Heart left ventricle (tissue), 13 donors: ENCODE data around the gene RHOJ.

Experiments used
- POLR2A ChIP-seq, 2 donors: fragments of 450-650 bp; IDR thresholded peaks; one replicate each; pipeline ENCODE4 v1.6.1; 2017; ENCODE audit warnings: antibody characterized with exemption in 2 of 2, mild to moderate bottlenecking in 2 of 2, moderate library complexity in 2 of 2
- TF ChIP-seq, protein P1 (sequence below), 12 donors: fragments of 200-600 bp; sonication (generic) in 4 of 12; IDR thresholded peaks; one replicate each; pipeline versions ENCODE4 v1.5.0 to v1.8.0; 2018 to 2022; ENCODE audit warnings: antibody characterized with exemption in 12 of 12, mild to moderate bottlenecking in 5 of 12
- donor health status: ischemic (EF 13 %, LVEDD 7.1; RV severe dilation, severe dysfunction).
- donor health status: DM: no; HTN: yes; CAD: no.
- donor health status: DM: no; HTN: no; CAD: no.
- donor health status: ischemic (EF 25% LVEDD 6.9; RV normal size, moderate dysfunction).
- donor health status: ischemic (EF 25% LVEDD 5.7; RV mildly dilated, moderate dysfunction).
- donor health status: ischemic (EF 35%, LVEDD 5.7; RV mildly dilated, moderate dysfunction).
- donor health status: nonischemic (EF 11% LVEDD 7.7; RV severe dilation, severe dysfunction).
- donor health status: DM: yes; HTN: yes; CAD: no.
- donor health status: PGD.
- donor health status: ischemic (EF 29% LVEDD 5.4; RV normal size, mild dysfunction).
- donor health status: nonischemic (EF 23%, LVEDD 6.1; RV moderate dilation, normal function).

DNA sequence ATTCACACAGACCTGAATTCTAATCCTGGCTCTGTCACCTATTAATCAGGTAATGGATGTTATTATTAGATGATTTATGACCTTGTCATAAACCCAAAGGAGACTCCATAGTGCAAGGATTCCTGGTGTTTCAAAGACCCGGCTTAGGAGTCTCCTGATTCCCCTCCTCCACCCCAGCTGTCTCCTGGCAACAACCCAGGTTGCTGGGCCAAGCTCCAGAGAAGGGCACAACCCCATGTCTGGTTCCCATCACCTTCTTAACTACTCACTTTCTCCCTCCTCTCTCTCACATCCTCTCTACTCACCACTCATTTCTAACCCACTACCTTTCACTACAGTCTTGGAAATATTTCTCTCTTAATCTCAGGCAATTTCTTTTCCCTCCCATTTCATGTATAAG lies 41.6 kb downstream of the RHOJ start:
- TF ChIP-seq POLR2A (IDR thresholded peaks at IDR 0.05) = no peak
- TF ChIP-seq, protein P1, sequence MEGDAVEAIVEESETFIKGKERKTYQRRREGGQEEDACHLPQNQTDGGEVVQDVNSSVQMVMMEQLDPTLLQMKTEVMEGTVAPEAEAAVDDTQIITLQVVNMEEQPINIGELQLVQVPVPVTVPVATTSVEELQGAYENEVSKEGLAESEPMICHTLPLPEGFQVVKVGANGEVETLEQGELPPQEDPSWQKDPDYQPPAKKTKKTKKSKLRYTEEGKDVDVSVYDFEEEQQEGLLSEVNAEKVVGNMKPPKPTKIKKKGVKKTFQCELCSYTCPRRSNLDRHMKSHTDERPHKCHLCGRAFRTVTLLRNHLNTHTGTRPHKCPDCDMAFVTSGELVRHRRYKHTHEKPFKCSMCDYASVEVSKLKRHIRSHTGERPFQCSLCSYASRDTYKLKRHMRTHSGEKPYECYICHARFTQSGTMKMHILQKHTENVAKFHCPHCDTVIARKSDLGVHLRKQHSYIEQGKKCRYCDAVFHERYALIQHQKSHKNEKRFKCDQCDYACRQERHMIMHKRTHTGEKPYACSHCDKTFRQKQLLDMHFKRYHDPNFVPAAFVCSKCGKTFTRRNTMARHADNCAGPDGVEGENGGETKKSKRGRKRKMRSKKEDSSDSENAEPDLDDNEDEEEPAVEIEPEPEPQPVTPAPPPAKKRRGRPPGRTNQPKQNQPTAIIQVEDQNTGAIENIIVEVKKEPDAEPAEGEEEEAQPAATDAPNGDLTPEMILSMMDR (IDR thresholded peaks at IDR 0.05) = no peak
